GM12874 (cell line): Measurements from ENCODE around the gene MRO.

ENCODE experiments used
- TF ChIP-seq, protein P1 (sequence below): IDR thresholded peaks from 2 replicates; pipeline ENCODE4 v1.5.1; 2011; ENCODE audit warnings: low read depth, mild to moderate bottlenecking, control low read depth, low read length, moderate library complexity; ENCODE audit not compliant: insufficient read depth

Gene MRO

DNA sequence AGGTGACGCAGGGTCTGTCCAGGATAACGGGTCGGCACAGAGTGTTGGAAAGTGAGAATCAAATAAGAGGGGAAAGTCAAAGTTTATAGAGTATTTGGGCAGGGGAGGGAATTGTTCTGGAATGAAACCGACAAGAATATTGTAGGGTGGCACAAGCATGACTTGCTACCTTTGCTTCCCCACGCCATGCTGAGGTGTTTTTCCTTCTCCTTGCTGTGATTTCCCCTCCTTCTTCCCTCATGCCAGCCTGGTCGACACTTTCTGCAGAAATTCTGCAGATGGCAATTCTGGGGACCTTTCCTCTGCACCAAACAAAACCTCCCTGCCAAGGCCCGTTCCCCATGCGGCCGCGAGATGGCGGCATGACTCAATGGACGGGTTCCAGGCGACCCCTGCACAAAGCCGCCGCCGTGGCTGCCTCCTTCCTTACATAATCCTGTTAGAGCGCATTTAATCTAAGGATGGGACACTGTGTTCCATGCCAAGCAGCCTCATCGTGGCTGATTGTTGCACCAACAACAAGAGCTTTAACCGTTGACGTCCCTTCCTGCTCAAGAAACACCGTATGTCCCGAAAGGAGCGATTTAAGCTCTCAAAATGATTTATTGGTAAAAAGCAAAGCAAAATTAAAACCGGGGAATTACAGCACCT lies at the start of gene MRO:
TSS of gene MRO (minus strand) at position 289 of the 651 bp plus-strand sequence. CDS start 10,616 bp downstream, outside the sequence.
- TF ChIP-seq, protein P1, sequence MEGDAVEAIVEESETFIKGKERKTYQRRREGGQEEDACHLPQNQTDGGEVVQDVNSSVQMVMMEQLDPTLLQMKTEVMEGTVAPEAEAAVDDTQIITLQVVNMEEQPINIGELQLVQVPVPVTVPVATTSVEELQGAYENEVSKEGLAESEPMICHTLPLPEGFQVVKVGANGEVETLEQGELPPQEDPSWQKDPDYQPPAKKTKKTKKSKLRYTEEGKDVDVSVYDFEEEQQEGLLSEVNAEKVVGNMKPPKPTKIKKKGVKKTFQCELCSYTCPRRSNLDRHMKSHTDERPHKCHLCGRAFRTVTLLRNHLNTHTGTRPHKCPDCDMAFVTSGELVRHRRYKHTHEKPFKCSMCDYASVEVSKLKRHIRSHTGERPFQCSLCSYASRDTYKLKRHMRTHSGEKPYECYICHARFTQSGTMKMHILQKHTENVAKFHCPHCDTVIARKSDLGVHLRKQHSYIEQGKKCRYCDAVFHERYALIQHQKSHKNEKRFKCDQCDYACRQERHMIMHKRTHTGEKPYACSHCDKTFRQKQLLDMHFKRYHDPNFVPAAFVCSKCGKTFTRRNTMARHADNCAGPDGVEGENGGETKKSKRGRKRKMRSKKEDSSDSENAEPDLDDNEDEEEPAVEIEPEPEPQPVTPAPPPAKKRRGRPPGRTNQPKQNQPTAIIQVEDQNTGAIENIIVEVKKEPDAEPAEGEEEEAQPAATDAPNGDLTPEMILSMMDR, result peak; percentile 91

DNA sequence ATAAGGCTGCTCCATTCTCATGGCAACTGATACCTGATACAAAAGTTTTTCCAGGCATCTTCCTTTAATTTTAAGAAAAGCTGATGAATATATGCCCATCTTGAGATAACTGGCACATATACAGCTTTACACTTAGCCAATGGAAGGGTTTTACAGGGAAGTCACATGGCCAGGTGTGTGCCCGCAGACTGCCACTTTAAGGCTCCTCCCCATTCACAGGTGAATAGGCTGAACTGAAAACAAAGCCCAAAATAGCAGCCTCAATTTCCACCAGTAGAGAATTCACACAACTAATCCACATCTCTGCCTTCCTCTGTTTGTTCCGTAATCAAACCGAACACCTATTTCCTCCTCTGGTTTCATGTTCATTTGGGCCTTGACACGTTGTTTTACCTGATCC lies 49.3 kb upstream of the MRO start:
- TF ChIP-seq, protein P1, result no peak

DNA sequence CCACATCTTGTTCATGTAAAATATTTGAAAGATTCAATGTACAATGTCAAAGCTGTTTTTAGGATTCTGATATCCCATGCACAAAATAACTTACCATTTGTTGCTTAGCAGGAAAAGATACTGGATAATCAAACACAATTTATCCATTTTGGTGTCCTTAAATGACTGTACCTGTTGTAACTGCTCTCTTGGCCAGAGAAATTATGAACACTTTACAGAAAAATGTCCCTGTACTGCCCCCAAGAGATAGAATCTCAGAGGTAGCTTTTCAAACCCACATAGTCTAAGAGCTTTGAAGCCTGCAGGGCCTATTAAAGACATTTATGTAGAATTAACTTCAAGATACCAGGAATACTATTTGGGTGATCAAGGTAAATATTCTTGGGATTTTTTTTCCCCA lies 46.9 kb upstream of the MRO start:
- TF ChIP-seq, protein P1, result peak; percentile 22; the same call in 1 of the 2 replicates

DNA sequence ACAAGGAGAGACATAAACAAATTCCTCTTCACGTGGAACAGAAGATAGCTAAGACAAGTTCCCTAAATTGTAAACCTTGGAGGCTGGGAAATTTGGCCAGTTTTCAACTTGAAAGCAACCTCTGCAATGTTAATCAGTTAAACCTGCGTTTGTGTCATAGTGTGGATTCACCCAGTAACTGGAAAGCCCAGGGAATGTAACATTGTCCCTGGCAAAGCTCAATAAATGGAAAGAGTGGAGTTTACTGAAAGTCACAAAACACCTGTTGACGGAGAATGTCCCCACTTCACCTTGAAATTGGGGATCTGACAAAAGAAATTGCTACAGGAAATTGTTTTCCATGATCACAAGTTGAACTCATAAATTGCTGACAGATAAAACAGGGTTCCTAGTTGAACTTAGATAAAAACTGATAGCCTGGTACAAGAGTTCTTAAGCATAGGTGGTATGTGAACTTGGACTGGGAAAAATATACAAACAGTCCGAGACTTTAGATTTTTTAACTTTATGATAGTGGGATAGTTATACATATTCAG lies 44.1 kb upstream of the MRO start:
- TF ChIP-seq, protein P1, result no peak

DNA sequence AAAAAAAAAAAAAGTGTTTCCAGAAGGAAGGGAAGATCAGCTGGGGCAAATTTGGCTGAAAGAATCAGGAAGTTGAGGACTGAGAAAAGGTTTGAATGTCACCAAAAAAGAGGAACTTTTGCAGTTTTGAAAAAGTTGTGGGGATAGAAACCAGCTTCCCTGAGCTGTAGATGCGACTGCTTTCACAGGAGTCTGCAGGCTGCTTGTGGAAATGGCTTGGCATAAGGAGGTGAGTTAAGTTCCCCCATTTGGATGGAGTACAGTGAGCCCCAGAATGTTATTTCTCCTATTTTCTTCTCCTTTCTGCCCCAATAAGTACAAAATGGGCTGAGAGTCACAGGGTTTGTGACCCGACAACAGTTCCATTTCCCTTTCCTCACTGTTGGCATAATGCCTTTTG lies 42.6 kb upstream of the MRO start:
- TF ChIP-seq, protein P1, result no peak

DNA sequence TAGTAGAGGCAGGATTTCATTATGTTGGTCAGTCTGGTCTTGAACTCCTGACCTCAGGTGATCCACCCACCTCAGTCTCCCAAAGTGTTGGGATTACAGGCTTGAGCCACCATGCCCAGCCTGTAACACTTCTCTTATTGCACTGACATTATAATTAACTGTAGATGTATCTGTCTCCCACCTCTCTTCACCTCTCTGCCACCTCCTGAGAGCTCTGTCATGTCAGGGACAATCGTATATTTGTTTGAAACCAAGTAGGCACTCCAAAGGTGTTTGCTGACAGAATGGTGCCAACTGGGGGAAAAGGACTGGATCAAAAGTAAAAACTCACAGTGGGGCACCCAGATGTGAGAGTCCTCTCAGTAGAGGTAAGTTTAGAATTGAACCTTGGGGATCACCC lies 41.8 kb upstream of the MRO start:
- TF ChIP-seq, protein P1, result no peak

DNA sequence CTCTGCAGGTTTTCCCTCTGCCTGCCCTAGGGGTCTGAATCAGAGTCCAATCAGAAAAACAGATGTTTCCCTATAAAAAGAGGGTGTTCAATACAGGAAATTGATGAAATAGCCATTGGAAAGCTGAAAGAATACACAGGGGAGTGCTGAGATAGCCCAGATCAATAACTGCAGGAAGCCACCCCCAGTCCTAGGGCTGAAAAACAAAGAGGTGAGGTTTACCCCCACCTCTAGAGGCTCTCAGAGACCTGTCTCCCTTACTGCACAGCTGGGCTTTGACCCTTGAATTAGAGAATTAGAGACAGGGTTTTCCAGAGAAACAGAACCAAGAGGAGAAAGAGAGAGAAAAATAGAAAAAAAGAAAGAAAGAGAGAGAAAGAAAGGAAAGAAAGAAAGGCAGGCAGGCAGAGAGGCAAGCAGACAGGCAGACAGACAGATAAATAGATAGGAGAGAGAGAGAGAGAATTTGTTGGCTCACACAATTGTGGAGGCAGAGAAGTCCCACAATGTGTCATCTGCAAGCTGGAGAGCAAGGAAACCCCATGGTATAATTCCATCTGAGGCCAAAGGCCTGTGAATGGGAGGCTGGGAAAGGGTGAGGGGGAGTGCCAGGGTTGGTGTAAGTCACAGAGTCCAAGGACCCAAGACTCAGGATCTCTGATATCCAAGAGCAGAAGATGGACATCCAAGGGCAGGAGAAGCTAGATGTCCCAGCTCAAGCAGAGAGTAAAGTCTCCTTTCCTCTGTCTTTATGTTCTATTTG lies 40.2 kb upstream of the MRO start:
- TF ChIP-seq, protein P1, result no peak
